HT-29 (cell line): Measurements from ENCODE around the gene SLC23A3. TPM values are rescaled to one million over a fixed set of nuclear protein-coding genes. Genes with fewer than 3 reads are reported as not detected.

Experiments
- DNase-seq: peaks from one replicate; pipeline ENCODE4 v3.0.0-alpha.2; 2015; ENCODE audit warnings: low spot score
- total RNA-seq: library from RNA; depleted of rRNA; stranded (reverse); fragments of >200 nt; shearing (Covaris generic); gene quantifications from 2 replicates; pipeline ENCODE4 v1.2.3, GENCODE V29; 2014

SLC23A3 gene
- total RNA-seq, 1 experiment from 2014 or later: 9.9 TPM

GRCh38 chr2:219155054-219155644 lies 14.7 kb downstream of the SLC23A3 start:
- DNase-seq: peak; percentile 95

GRCh38 chr2:219149667-219150066 lies 20.2 kb downstream of the SLC23A3 start:
- DNase-seq: no peak

- DNase-seq: no peak
These were observed 27.5 kb downstream of the SLC23A3 start for GRCh38 chr2:219142329-219142728.

GRCh38 chr2:219140722-219141121 lies 29.1 kb downstream of the SLC23A3 start:
- no peak for DNase-seq

GRCh38 chr2:219133976-219134375 lies 35.9 kb downstream of the SLC23A3 start:
- no peak for DNase-seq

- DNase-seq: no peak
These were observed 38.1 kb downstream of the SLC23A3 start for GRCh38 chr2:219131744-219132143.

GRCh38 chr2:219131327-219131726 lies 38.5 kb downstream of the SLC23A3 start:
- no peak for DNase-seq

- no peak for DNase-seq
These were observed 40.2 kb downstream of the SLC23A3 start for GRCh38 chr2:219129589-219129988.

- no peak for DNase-seq
These were observed 41.4 kb downstream of the SLC23A3 start for GRCh38 chr2:219128396-219128795.

GRCh38 chr2:219127037-219127635 lies 42.7 kb downstream of the SLC23A3 start:
- no peak for DNase-seq

GRCh38 chr2:219126555-219126954 lies 43.3 kb downstream of the SLC23A3 start:
- DNase-seq: no peak

GRCh38 chr2:219125886-219126270 lies 44.0 kb downstream of the SLC23A3 start:
- DNase-seq: no peak

- peak; percentile 46 for DNase-seq
These were observed 44.5 kb downstream of the SLC23A3 start for GRCh38 chr2:219125225-219125885.

GRCh38 chr2:219124381-219125110 lies 45.3 kb downstream of the SLC23A3 start:
- no peak for DNase-seq

- no peak for DNase-seq
These were observed 46.3 kb downstream of the SLC23A3 start for GRCh38 chr2:219123356-219124135.

GRCh38 chr2:219122202-219122980 lies 47.4 kb downstream of the SLC23A3 start:
- DNase-seq: peak; percentile 43

- no peak for DNase-seq
These were observed 49.7 kb downstream of the SLC23A3 start for GRCh38 chr2:219120082-219120481.

GRCh38 chr2:219119422-219120043 lies 50.3 kb downstream of the SLC23A3 start:
- peak; percentile 82 for DNase-seq

- DNase-seq: no peak
These were observed 51.3 kb downstream of the SLC23A3 start for GRCh38 chr2:219118504-219118903.
